Left lung (tissue), 10 donors: ENCODE results near the gene PLCE1. TPM values are rescaled to one million over a fixed set of nuclear protein-coding genes. Genes with fewer than 3 reads are reported as not detected.

Experiments
- ATAC-seq: fragments of 200-7000 bp; cut with Tn5 transposase; one replicate; pipeline ENCODE4 v1.9.1; 2020; ENCODE audit warnings: moderate library complexity
- DNase-seq, 4 donors: peaks; one replicate each; pipeline ENCODE4 v3.0.0-alpha.2; 2013 to 2020
- H3K27ac ChIP-seq, 2 donors: fragments of 200-600 bp; sonication (generic) in 1 of 2; one replicate each; pipeline versions ENCODE4 v1.5.0 to v1.8.0; 2020 to 2021
- H3K27me3 ChIP-seq, 2 donors: fragments of 200-600 bp; sonication (generic) in 1 of 2; one replicate each; pipeline versions ENCODE4 v1.5.0 to v1.8.0; 2020 to 2021
- H3K36me3 ChIP-seq, 2 donors: fragments of 200-600 bp; sonication (generic) in 1 of 2; one replicate each; pipeline versions ENCODE4 v1.5.0 to v1.8.0; 2020 to 2021
- H3K4me1 ChIP-seq, 2 donors: fragments of 200-600 bp; one replicate each; pipeline ENCODE4 v1.8.0; 2021
- H3K4me3 ChIP-seq, 2 donors: fragments of 200-600 bp; sonication (generic) in 1 of 2; one replicate each; pipeline versions ENCODE4 v1.5.0 to v1.8.0; 2020 to 2021; ENCODE audit warnings: mild to moderate bottlenecking in 1 of 2
- H3K9me3 ChIP-seq, 2 donors: fragments of 200-600 bp; sonication (generic) in 1 of 2; one replicate each; pipeline versions ENCODE4 v1.5.0 to v1.8.0; 2020 to 2021
- intact Hi-C, 2 donors: fragments of 100-400 bp; cut with DNase I; formaldehyde crosslinking; loops; one replicate each; pipeline versions ENCODE4 v1.11.2 to v1.14.2; 2022
- polyA plus RNA-seq, 6 donors: library from polyadenylated mRNA; unstranded; fragments of 120-200 nt; gene quantifications; one replicate each; pipeline ENCODE4 v1.2.1, GENCODE V29; 2013; ENCODE audit not compliant: insufficient read length in 6 of 6
- total RNA-seq, 2 donors: library from RNA; stranded (reverse); fragmentation: NEBNext Ultra II Directional; extraction: Animal tissue kit (Norgen Biotek cat#: 25700); gene quantifications; one replicate each; pipeline ENCODE4 v1.2.1, GENCODE V29; 2021
- TF ChIP-seq, protein P1 (sequence below), 2 donors: fragments of 200-600 bp; sonication (generic) in 1 of 2; IDR thresholded peaks; one replicate each; pipeline versions ENCODE4 v1.5.0 to v1.8.0; 2021; ENCODE audit warnings: antibody characterized with exemption in 2 of 2
- donor health status: DM: no; HTN: yes; CAD: no.
- donor health status: DM: no; HTN: no; CAD: no.

PLCE1 gene
- total and polyA plus RNA-seq, 8 donors, result 6.9 to 26.7 (median 19.3) TPM

DNA sequence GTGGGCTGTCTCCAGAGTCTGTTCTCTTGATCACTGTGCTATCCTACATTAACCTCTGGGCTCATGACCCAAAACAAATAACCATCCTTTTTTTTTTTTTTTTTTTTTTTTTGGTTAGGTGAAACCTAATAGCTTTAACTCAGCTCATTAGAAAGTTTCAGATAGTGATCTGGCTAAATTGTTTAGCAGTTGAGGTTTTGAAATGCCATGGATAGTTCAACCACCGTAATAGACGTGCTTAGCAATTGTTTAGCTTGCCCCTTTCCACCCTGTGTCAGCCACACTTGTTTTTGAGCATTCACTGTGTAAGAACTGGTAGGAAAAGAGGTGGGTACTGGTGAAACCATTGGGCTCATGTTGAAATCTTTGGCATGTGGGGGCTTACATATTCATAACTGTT lies 3.8 kb downstream of the PLCE1 start:
- H3K9me3 ChIP-seq, result no peaks in the 10 kb centered on the region
- H3K4me1 ChIP-seq, result peaks cover 0 to 12% of the 10 kb centered on the region in 2 donors
- no peak for DNase-seq
- H3K27me3 ChIP-seq, result peaks cover 25 to 45% of the 10 kb centered on the region in 2 donors
- TF ChIP-seq, protein P1, sequence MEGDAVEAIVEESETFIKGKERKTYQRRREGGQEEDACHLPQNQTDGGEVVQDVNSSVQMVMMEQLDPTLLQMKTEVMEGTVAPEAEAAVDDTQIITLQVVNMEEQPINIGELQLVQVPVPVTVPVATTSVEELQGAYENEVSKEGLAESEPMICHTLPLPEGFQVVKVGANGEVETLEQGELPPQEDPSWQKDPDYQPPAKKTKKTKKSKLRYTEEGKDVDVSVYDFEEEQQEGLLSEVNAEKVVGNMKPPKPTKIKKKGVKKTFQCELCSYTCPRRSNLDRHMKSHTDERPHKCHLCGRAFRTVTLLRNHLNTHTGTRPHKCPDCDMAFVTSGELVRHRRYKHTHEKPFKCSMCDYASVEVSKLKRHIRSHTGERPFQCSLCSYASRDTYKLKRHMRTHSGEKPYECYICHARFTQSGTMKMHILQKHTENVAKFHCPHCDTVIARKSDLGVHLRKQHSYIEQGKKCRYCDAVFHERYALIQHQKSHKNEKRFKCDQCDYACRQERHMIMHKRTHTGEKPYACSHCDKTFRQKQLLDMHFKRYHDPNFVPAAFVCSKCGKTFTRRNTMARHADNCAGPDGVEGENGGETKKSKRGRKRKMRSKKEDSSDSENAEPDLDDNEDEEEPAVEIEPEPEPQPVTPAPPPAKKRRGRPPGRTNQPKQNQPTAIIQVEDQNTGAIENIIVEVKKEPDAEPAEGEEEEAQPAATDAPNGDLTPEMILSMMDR (IDR thresholded peaks at IDR 0.05), result no peak
- no peak overlapping the region for H3K4me3 ChIP-seq
- H3K27ac ChIP-seq, result no peak overlapping the region
- no peak for ATAC-seq
- intact Hi-C loops, result no loop called here
- H3K36me3 ChIP-seq, result no peaks in the 10 kb centered on the region

DNA sequence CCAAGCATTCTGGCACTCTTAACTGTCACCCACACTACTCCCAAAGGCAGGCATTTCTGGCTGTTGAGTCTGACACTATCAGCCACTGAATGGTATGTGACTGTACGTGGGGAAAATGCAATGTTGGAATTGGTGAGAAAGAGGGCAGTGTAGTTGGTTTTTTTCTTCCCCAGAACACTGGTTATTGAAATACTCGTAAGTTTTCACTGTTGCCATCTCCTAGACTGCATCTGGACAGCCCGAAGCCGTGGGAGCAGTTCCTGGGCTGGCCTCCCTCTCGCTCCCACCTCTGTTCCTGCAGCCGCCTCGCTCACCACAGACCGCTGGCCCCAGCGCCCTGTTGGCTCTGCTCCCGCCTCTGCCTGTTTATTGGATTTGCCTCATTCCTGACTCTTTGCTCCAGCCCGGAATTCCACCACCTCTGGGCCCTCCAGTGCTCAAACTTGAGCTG lies 5.7 kb downstream of the PLCE1 start:
- ATAC-seq, result peak; percentile 57
- Histone ChIP-seq H3K27ac (no peak overlapping the region), H3K36me3 (no peaks in the 10 kb centered on the region), H3K27me3 (peaks cover 10 to 26% of the 10 kb centered on the region in 2 donors), H3K4me3 (no peak overlapping the region), H3K4me1 (peaks cover 0 to 4% of the 10 kb centered on the region in 2 donors), H3K9me3 (no peaks in the 10 kb centered on the region)
- TF ChIP-seq, protein P1 (IDR thresholded peaks at IDR 0.05), result no peak
- intact Hi-C loops, result no loop called here
- peak in 1 of 4 donors; percentile 67 for DNase-seq

DNA sequence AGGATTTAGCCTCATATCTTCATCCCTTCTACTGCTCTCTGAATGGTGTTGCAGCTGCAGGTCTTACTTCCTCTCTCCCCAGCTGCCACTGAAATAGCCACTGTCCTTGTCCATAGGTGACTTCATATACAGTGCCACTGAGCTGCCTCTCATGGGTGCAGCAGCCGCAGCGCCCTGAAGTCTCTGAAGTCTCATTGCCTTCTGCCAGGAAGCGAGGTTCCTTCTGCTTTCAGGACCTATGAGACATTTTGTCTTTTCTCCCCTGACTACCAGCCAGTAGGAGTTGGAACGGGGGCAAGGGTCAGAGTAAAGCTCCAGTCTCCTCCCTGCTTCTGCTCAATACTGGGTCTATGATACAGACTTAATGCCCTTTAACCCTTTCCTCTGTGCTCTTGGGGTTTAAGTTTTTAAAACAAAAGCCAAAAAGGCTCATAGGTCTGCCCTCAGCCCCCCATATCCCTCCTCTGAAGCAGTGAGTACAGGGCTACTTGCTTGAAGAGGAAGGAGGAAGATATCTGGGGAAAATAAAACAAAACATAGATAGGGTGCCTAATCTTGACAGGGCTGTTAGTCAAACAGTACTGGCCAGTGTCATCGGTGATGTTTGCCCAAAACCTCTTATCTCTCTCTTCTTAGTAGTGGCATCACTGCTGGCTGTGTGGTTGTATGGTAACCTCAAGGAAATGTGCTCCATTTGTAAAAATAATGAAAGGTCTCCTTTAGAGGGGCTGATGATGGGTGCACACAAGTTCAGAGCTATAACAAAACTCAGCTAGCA lies 7.1 kb downstream of the PLCE1 start:
- Histone ChIP-seq H3K27ac (no peak overlapping the region), H3K36me3 (no peaks in the 10 kb centered on the region), H3K27me3 (peaks cover 0 to 12% of the 10 kb centered on the region in 2 donors), H3K4me1 (no peaks in the 10 kb centered on the region), H3K4me3 (no peak overlapping the region), H3K9me3 (no peaks in the 10 kb centered on the region)
- DNase-seq, result no peak
- intact Hi-C loops, result no loop called here
- TF ChIP-seq, protein P1 (IDR thresholded peaks at IDR 0.05), result no peak
- ATAC-seq, result no peak

DNA sequence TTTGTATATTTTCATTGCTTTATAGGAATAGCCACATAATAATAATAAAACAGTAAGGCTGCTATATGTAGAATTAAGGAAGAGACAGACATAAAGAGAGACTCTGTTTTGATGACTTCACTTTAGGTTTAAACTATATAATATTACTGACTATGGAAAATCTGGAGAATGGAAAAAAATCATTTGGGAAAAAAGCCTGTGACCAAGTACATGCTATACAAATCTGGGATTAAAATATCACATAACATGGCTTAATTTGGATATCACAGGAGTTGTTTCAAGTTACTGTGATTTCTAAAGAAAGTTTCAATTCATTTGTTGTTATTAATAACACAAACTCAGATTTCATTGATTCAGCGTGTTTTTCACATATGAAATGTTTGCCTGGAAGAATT lies 7.7 kb downstream of the PLCE1 start:
- intact Hi-C loops, result no loop called here
- Histone ChIP-seq H3K9me3 (no peaks in the 10 kb centered on the region), H3K36me3 (no peaks in the 10 kb centered on the region), H3K4me1 (no peaks in the 10 kb centered on the region), H3K27ac (no peak overlapping the region), H3K4me3 (no peak overlapping the region), H3K27me3 (peaks cover 0 to 6% of the 10 kb centered on the region in 2 donors)
- TF ChIP-seq, protein P1 (IDR thresholded peaks at IDR 0.05), result no peak
- DNase-seq (no peak), ATAC-seq (no peak)

DNA sequence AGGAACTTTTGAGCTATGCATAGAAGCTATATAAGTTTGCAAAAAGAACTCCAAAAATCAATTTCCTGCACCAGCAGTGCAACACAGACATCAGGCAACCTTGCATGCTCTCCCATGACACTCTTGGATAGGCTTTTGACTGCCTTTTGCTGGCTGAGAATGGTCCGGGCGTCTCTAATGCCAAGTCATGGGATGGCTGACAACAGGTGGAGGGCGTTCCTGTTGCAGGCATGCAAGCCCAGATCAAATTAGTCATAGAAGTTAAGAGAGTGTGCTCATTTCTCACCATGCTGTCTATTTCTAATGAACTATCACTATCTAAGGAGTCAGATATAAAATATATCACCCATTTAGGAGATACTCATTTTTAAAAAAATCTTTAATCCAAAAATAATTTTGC lies 8.4 kb downstream of the PLCE1 start:
- no peak overlapping the region for H3K4me3 ChIP-seq
- no peaks in the 10 kb centered on the region for H3K36me3 ChIP-seq
- H3K4me1 ChIP-seq, result peaks cover 5 to 7% of the 10 kb centered on the region in 2 donors
- H3K9me3 ChIP-seq, result no peaks in the 10 kb centered on the region
- no peak for DNase-seq
- H3K27me3 ChIP-seq, result no peaks in the 10 kb centered on the region
- TF ChIP-seq, protein P1 (IDR thresholded peaks at IDR 0.05), result no peak
- no peak overlapping the region for H3K27ac ChIP-seq
- ATAC-seq, result no peak
- intact Hi-C loops, result no loop called here
